A673 (cell line): ENCODE measurements around the gene IAH1. TPM values are rescaled to one million over a fixed set of nuclear protein-coding genes. Genes with fewer than 3 reads are reported as not detected.

ENCODE experiments used
- BruUV-seq: library from RNA; stranded (reverse); fragments of 400-500 nt; replicated peaks from 2 replicates; lab custom pipeline; 2021; lab: Mats Ljungman, UMichigan
- CTCF ChIA-PET: fragments of 300-600 bp; sonication (Branson Sonifier 250); formaldehyde crosslinking; loops from one replicate; lab custom pipeline; 2022; ENCODE audit warnings: antibody characterized with exemption; lab: Charles Lee
- POLR2A ChIA-PET: fragments of 300-600 bp; sonication (Branson Sonifier 250); formaldehyde crosslinking; loops from one replicate; lab custom pipeline; 2022; ENCODE audit warnings: antibody characterized with exemption; ENCODE audit not compliant: low non-redundant PET; lab: Charles Lee
- DNase-seq: peaks from one replicate; pipeline ENCODE4 v3.0.0-alpha.2; 2015; ENCODE audit warnings: low spot score
- H3K27ac ChIP-seq: fragments of 200-600 bp; sonication (generic); 2 replicates; pipeline ENCODE4 v1.5.1; 2016; ENCODE audit warnings: mixed run types, low read depth, mild to moderate bottlenecking, mixed read lengths, antibody characterized with exemption, low read length; ENCODE audit not compliant: poor library complexity, severe bottlenecking
- H3K27me3 ChIP-seq: fragments of 200-600 bp; sonication (generic); replicated peaks from 2 replicates; pipeline ENCODE4 v1.6.1; 2017; ENCODE audit warnings: mixed run types, low read depth, mild to moderate bottlenecking, mixed read lengths, antibody characterized with exemption, low read length; ENCODE audit not compliant: insufficient read depth, poor library complexity
- H3K36me3 ChIP-seq: fragments of 200-600 bp; sonication (generic); 2 replicates; pipeline ENCODE4 v1.6.1; 2016; ENCODE audit warnings: mixed run types, mild to moderate bottlenecking, mixed read lengths, antibody characterized with exemption, low read length; ENCODE audit not compliant: insufficient read depth, poor library complexity, severe bottlenecking
- H3K4me1 ChIP-seq: fragments of 200-600 bp; sonication (generic); 2 replicates; pipeline ENCODE4 v1.6.1; 2017; ENCODE audit warnings: mixed run types, mild to moderate bottlenecking, mixed read lengths, antibody characterized with exemption, low read length; ENCODE audit not compliant: insufficient read depth, poor library complexity, severe bottlenecking
- H3K4me3 ChIP-seq: fragments of 200-600 bp; sonication (generic); 2 replicates; pipeline ENCODE4 v1.5.1; 2016; ENCODE audit warnings: low read depth, mixed run types, mild to moderate bottlenecking, mixed read lengths, low read length; ENCODE audit not compliant: poor library complexity, severe bottlenecking
- H3K9me3 ChIP-seq: fragments of 200-600 bp; sonication (generic); 2 replicates; pipeline ENCODE4 v1.6.1; 2016; ENCODE audit warnings: mixed run types, low read depth, mild to moderate bottlenecking, mixed read lengths, antibody characterized with exemption, low read length; ENCODE audit not compliant: poor library complexity, severe bottlenecking
- CTCF ChIP-seq: fragments of 300-800, 200-600 bp; sonication (generic); conservative IDR thresholded peaks from 2 replicates; pipeline ENCODE4 v1.5.1; 2017; ENCODE audit warnings: low read depth, mild to moderate bottlenecking, antibody characterized with exemption, low read length, moderate library complexity, mixed read lengths
- EZH2 ChIP-seq: fragments of 200-600 bp; sonication (generic); IDR thresholded peaks from 2 replicates; pipeline ENCODE4 v1.6.1; 2017; ENCODE audit warnings: borderline replicate concordance, low read depth, mild to moderate bottlenecking, mixed read lengths, antibody characterized with exemption, low read length; ENCODE audit not compliant: poor library complexity, severe bottlenecking
- intact Hi-C: fragments of 100-400 bp; cut with micrococcal nuclease; formaldehyde crosslinking; loops from one replicate; pipeline ENCODE4 v1.10.0; 2022; ENCODE audit not compliant: unreplicated experiment
- total RNA-seq: library from RNA; stranded (reverse); gene quantifications from 2 replicates; pipeline ENCODE4 v1.2.3, GENCODE V29; 2021

IAH1 gene
- total RNA-seq, 1 experiment from 2014 or later: 54.9 TPM

- Histone ChIP-seq H3K9me3 (no peaks in the 10 kb centered on the region), H3K36me3 (peaks cover 57% of the 10 kb centered on the region), H3K4me1 (no peaks in the 10 kb centered on the region), H3K4me3 (no peak overlapping the region), H3K27ac (no peak overlapping the region), H3K27me3 (no peaks in the 10 kb centered on the region)
- no TSS peak for BruUV-seq
- intact Hi-C loops: no loop called here
- CTCF ChIA-PET: no interaction called here
- POLR2A ChIA-PET: no interaction called here
- no peak for TF ChIP-seq EZH2
- TF ChIP-seq CTCF: no peak
- DNase-seq: no peak
These were observed 3.6 kb downstream of the IAH1 start for GRCh38 chr2:9477914-9478313.

GRCh38 chr2:9478526-9478925 lies 4.2 kb downstream of the IAH1 start:
- DNase-seq: no peak
- POLR2A ChIA-PET: interaction anchor here (0.6 kb wide), 1 partner anchor 285 kb away, joined by 4 read pairs; no protein-coding TSS in a partner anchor
- no peak overlapping the region for H3K4me3 ChIP-seq
- intact Hi-C loops: no loop called here
- no peaks in the 10 kb centered on the region for H3K4me1 ChIP-seq
- no peaks in the 10 kb centered on the region for H3K9me3 ChIP-seq
- CTCF ChIA-PET: no interaction called here
- H3K27ac ChIP-seq: no peak overlapping the region
- no TSS peak for BruUV-seq
- no peaks in the 10 kb centered on the region for H3K27me3 ChIP-seq
- peaks cover 63% of the 10 kb centered on the region for H3K36me3 ChIP-seq
- TF ChIP-seq CTCF: no peak
- no peak for TF ChIP-seq EZH2

GRCh38 chr2:9480157-9480556 lies 5.8 kb downstream of the IAH1 start:
- DNase-seq: no peak
- ChIA-PET POLR2A (interaction anchor here (0.6 kb wide), 1 partner anchor 75 kb away, joined by 3 read pairs; the partner anchor contains the start of gene ADAM17), CTCF (no interaction called here)
- TF ChIP-seq EZH2 (no peak), CTCF (no peak)
- H3K27ac ChIP-seq: no peak overlapping the region
- no peaks in the 10 kb centered on the region for H3K9me3 ChIP-seq
- no TSS peak for BruUV-seq
- H3K4me1 ChIP-seq: no peaks in the 10 kb centered on the region
- H3K4me3 ChIP-seq: no peak overlapping the region
- H3K27me3 ChIP-seq: no peaks in the 10 kb centered on the region
- peaks cover 80% of the 10 kb centered on the region for H3K36me3 ChIP-seq
- intact Hi-C loops: no loop called here
